Astrocyte (in vitro differentiated cells and primary cell): Measurements from ENCODE around the gene IQSEC2.

Experiments
- EZH2 ChIP-seq: IDR thresholded peaks from 2 replicates; pipeline ENCODE4 v1.6.1; 2012; ENCODE audit warnings: mild to moderate bottlenecking, low read length, inconsistent platforms; ENCODE audit not compliant: insufficient read depth
- TF ChIP-seq, protein P1 (sequence below): IDR thresholded peaks from 2 replicates; pipeline ENCODE4 v1.5.1; 2011; ENCODE audit warnings: low read depth, mild to moderate bottlenecking, inconsistent platforms, low read length, moderate library complexity; ENCODE audit not compliant: insufficient read depth

DNA sequence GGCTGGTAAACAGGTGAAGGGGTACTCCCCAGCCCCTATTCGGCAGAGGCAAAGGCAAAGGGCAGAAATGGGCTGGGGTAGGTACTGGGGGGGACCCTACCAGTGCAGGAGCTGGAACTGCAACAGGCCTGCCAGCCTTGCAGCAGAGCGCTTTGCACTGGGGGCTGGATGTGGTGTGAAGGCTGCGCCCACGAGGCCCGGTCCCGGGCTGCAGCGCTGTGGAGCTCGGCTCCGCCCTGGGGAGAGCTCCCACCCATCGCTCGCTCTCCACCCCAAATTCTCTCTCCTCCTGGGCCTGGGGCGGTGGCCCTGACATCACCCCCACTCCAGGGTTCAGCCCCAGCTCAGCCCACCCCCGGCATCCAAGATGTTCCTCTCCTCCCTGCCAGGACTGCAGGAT lies 24.2 kb downstream of the IQSEC2 start:
- TF ChIP-seq, protein P1, sequence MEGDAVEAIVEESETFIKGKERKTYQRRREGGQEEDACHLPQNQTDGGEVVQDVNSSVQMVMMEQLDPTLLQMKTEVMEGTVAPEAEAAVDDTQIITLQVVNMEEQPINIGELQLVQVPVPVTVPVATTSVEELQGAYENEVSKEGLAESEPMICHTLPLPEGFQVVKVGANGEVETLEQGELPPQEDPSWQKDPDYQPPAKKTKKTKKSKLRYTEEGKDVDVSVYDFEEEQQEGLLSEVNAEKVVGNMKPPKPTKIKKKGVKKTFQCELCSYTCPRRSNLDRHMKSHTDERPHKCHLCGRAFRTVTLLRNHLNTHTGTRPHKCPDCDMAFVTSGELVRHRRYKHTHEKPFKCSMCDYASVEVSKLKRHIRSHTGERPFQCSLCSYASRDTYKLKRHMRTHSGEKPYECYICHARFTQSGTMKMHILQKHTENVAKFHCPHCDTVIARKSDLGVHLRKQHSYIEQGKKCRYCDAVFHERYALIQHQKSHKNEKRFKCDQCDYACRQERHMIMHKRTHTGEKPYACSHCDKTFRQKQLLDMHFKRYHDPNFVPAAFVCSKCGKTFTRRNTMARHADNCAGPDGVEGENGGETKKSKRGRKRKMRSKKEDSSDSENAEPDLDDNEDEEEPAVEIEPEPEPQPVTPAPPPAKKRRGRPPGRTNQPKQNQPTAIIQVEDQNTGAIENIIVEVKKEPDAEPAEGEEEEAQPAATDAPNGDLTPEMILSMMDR, result no peak
- no peak for TF ChIP-seq EZH2
